Measurements from ENCODE around the gene ARHGAP25.
"Not testable (repeated sequence)": the region's sequence is repeated elsewhere in the genome, so short reads cannot be mapped to it uniquely, and the experiment has no call there.

Gene ARHGAP25

DNA sequence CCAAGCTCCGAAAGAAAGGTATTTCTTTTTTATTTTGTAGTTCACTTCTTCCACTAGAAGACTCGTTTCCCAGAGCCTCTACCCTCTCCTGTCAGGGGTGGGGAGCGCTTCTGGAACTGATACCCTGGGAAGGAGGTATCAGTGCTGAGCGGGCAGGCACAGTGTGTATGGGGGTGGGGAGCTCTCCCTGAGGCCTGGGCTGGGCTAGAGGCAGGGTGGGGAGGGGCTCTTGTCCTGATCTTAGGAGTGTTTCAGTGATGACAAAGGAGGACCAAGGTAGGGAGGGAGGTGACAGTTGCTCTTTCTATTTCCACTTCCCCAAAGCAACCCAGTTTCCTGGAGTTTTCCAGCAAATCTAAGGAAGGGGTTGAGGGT, 65.4 kb downstream of the ARHGAP25 start:
- DNase-seq = no peak

DNA sequence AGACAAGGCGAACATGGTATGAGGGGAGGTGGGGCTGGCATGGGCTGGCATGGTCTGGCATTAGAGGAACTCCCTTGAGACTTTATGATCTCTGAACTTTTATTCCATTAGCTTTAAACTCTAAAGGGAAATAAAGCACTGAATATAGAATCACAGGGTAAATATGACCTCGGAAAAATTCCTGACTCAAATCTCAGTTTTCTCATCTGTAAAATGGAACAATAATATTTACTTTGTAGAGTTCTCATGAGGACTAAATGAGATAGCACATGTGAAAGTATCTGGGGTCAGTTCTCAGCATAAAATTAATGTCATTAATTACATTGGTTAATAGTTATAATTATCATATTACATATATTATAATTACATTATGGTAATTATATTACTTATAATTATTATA, 65.9 kb downstream of the ARHGAP25 start:
- DNase-seq = no peak

DNA sequence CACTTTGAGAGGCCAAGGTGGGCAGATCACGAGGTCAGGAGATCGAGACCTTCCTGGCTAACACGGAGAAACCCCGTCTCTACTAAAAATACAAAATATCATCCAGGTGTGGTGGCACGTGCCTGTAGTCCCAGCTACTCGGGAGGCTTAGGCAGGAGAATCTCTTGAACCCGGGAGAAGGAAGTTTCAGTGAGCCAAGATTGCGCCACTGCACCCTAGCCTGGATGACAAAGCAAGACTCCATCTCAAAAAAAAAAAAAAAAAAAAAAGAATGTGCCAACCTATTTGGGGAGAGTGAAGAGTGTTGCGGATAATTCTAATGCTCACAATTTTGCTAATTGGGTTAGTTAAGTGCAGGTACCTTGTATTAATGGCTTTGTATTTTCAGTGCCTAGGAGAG, 67.5 kb downstream of the ARHGAP25 start:
- not testable (repeated sequence) for DNase-seq

DNA sequence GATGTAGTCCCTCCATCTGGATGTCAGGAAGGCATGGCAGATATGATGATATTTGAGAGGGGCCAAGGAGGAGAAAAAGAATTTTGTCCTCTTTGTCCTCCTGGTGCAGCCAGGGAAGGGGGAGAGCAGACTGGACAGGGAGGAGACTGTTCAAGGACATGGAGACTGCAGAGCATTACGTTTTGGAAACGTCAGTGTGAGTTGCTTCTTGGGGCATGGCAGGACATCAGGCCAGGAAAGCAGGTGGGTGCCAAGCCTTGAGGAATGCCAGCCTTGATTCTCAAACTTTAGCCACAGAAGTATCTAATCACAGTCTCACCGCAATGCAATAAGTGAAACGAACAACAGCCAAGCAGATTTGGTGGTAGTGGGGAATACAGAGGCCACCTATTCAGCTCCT, 70.4 kb downstream of the ARHGAP25 start:
- DNase-seq = no peak

DNA sequence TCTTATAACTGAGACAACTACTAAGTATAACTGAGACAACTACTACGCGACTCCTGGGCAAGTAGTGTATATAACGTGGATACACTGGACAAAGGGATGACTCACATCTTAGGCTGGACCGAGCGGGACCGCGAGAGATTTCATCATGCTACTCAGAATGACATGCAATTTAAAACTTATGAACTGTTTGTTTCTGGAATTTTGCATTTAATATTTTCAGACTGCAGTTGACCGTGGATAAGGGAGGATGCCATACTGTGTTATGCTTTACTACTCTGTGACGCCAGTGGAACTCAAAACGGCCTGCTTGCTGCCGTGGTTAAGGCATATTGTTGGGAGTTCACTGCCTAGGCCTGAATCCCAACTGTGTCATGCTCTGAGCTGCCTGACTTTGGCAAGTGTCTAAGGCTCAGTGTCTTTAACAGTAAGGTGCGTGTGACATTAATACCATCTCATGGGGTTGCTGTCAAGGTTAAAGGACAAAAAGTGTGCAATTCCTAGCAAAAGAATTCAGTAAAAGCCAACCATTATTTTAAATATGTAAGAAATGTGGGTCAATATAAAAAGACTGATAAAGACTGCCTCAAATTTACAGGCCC, 72.0 kb downstream of the ARHGAP25 start:
- DNase-seq = peak; percentile 60

DNA sequence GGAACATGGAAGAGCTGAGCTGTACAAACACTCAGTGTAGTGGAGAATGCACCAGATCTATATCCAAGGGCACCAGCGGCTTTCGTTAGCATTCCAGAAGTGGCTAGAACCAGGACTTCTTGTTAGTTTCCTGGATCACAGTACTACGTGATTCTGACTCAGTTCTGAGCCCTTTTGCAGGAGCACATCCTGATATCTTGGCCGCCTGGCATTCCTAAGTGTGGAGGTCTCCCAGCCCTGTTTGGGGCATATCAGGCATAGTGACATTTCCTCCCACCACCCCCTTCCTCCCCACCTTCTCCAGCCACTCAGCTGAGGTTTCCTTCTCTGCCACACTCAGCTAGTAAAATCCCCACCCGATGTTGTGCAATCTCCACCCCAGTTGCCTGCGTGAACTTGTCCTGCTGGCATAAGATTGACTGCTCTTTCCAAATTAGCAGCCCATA, 73.2 kb downstream of the ARHGAP25 start:
- DNase-seq = peak; percentile 81

DNA sequence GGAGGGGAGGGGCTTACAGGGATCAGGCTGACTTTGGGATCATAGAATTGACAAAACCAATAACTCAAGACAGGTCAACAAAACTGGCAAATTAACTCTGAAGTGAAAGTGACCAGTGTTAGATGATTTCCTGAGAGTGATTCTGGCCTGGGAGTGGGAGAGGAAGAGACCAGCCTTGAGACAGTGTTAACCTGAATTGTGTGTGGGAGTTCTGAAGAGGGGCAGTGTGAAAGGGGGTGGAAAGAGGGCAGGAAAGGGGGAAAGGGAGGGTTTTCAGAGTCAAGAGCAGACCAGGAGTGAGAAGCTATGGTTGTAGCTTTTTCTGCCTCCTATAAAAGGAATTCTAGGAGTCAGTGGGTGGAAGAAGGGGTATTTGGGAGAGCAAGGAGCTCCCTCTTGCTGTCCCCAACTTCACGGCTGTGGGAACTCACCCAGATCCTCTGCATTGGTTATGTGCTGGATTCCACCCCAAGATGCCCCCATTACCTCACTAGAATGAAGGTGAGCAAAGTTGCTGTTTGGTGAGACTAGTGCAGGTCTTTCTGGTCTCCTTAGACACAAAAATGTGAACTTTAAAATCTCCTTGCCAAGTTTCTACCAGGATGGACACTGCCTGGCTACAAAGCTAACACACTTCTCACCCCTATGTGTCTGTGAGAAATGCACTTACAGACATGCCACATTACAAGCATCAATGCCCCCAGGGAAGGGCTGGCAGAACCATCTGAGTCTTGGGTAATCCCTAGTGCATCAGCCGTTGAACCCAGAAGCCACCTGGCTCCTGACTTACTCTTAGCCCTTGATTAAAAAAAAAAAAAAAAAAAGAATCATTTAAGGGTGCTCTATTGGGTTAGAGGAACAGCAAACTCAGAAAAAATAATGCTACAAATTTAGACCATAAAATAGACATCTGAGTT, 75.0 kb downstream of the ARHGAP25 start:
- DNase-seq = no peak

DNA sequence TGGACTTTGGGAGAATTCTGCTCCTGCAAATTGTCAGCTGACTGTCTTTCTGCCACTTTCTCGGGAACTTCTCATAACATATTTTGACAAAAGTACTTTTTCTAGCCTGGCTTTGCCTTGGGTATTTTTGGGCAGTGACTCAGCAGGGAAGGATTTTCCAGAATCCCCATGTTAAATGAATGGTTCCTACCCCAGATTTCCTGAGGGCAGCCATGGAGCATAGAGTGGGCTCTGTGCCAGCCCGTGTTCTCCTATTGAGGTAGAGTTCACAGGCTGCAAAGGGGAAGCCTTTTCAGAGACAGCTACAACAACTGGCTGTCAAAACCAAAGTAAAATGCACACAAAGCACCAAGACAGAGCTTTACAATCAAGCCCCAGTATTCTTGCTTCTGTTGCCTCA, 76.8 kb downstream of the ARHGAP25 start:
- no peak for DNase-seq

DNA sequence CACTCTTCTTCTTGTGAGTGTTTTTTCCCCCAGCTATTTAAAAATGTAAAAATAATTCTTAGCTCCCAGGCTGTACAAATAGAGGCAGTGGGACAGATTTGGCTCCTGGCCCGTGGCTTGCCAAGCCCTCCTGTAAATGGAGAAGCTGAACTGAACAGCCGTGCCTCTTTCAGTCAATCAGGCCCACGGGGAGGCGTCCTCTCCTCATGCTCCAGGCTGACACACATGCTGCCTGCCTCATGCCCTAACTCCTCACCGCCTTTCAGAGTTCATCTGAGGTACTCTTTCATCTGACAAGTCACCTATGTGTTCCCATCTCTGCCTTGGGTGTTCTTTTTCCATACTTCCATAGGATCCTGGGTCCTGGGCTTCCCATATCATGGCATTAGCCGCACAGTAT, 77.6 kb downstream of the ARHGAP25 start:
- DNase-seq = peak; percentile 52

DNA sequence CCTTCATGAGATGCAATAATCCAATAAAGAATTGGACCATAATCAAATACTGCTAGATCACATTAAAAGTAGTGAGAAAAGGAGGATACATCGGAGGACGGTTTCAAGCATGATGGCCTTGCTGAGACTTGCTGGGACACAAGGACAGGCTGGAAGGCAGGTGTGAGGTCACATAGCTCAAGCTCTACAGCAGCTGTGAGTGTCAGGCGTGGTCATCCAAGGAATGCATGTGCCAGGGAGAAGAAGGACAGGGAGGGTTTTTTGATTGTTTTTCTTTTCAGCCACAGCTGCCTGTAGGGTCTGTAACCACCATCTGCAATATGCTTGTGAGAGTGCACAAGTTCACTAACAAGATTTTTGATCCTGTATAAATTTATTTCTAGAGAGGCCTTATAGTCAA, 79.0 kb downstream of the ARHGAP25 start:
- DNase-seq = no peak

DNA sequence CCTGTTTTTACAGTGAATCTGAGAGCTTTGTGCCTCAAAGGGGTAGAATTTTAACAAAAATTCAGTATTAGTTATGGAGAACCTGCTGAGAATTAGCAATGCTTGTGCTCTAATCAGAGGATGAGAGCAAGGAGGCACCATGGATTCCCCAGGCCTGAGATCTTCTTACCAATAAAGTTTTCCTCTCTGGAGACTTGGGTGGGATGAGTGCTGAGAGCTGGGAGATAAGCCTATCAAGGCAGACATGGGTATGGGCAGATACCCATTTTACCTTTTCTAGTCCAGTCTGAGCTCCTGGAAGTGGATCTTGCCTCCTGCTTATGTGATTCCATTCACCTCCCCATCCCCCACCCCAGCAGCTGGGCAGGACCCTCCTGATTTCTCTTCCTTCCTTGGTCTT, 82.7 kb downstream of the ARHGAP25 start:
- DNase-seq = no peak

DNA sequence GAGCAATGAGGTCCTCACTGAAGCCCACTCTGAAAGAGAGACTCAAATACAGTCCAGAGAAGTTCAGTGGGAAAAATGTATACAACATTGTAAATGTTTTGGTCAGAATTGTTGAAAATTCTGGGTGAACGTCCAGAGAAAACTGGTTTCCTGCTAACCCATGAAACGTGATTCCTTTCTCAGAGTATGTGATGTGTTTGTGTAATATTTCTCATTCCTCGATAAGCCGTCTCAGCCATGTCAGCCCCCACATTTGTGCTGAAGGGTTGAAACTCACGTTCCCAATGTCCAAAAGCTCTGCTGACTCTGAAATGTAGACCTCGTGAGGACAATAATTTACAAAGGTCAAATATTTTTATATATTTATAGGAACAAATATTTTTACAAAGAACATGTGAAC, 84.9 kb downstream of the ARHGAP25 start:
- no peak for DNase-seq

DNA sequence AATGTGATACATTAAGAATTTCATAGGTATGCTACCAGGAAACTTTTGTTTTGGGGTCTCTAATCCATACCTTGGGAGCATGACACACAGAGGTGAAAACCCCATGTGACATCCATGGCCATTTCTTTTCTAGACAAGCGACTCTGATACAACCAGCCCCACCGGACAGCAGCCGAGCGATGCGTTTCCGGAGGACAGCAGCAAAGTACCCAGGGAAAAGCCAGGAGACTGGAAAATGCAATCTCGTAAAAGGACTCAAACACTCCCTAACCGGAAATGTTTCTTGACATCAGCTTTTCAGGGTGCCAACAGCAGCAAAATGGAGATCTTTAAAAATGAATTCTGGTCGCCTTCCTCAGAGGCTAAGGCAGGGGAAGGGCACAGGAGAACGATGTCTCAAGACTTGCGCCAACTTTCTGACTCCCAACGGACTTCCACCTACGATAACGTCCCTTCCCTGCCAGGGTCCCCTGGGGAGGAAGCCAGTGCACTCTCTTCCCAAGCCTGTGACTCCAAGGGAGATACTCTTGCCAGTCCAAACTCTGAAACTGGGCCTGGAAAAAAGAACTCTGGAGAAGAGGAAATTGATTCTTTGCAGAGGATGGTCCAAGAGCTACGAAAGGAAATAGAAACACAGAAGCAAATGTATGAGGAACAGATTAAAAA, 87.7 kb downstream of the ARHGAP25 start:
- no peak for DNase-seq

DNA sequence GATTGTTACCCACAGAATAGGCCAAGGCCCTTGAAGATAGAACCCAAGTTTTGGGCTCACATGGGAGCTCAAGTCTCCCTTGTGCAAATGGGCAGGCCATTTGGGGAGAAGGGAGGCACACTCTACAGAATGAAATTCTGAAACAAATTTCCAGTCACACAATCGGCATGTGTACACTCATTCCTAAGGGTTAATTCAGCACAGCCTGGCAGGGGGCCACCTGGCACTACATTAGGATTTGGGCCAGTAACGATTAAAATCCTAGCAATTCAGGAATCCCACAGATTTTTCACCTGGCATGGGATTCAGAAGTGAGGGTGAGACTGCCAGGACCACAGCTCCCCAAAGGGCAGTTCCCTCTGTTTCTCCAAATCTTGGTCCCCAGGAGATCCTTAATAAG, 90.2 kb downstream of the ARHGAP25 start:
- no peak for DNase-seq

DNA sequence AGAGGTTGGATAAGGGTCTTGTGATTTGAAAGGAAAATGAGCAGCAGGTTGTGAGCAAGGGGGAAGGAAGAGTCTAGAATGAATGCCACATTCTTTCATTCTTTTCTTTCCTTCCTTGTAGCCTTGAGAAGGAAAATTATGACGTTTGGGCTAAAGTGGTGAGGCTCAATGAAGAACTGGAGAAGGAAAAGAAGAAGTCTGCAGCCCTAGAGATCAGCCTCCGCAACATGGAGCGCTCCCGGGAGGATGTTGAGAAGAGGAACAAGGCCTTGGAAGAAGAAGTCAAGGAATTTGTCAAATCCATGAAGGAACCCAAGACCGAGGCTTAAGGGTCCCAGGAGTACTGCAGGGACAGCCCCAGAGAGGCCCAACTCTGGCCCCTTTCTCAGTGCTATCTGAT, 91.3 kb downstream of the ARHGAP25 start:
- DNase-seq = peak; percentile 42

DNA sequence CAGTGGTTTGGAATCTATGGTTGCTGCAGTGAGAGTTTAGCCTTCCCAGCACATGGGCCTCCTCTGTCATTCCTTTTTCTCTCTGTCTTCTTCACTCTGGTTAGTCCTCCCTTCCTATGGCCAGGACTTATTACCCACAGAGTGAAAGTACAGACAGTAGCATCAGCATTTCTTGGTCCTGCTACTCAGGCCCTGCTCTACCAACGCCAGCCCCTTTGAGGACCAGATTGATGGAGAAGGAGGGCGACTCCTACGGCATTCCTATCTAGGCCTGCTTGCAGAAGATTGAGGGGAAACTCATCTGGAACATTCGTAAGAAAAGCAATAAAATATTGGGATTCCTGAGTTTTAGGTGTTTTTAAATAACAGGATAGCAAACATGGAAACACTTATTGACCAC, 93.1 kb downstream of the ARHGAP25 start:
- no peak for DNase-seq

DNA sequence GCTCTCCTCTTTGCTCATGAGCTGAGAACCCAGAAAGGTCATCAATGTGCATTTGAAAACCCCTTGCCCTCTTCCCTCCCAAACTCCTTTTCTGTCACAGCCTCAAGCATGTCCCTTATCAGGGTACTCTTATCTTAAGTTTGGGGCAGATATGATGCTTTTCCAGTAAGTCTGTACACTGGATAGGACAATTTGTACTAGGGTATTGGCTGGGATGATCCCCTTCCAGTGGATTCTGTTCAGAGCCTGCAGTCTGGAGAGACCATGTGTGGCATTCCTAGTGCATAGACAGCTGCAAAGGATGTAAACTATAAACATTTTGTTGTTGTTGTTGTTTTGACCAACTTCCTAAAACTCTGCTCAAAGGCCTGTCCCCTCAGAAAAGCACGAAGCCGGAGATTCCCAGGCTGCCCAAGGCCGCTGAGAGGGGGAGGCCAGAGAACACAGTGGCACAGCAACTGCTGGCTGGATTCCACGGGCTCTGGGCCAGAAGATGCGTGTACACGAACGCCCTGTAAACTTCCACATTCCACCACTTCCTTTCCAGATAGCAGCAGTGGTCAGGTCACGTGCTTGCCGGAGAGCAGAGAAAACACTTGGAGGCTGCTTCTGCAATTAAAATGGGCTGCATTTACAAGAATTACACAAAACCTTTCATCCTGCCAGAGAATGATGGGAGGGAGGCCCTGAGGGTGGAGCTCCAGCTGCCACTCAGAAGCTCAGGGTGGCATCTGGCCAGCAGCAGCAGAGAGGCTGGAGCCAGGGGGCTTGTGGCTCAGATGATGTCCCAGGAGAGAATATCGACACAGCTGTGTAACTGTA, 94.5 kb downstream of the ARHGAP25 start:
- peak; percentile 96 for DNase-seq

DNA sequence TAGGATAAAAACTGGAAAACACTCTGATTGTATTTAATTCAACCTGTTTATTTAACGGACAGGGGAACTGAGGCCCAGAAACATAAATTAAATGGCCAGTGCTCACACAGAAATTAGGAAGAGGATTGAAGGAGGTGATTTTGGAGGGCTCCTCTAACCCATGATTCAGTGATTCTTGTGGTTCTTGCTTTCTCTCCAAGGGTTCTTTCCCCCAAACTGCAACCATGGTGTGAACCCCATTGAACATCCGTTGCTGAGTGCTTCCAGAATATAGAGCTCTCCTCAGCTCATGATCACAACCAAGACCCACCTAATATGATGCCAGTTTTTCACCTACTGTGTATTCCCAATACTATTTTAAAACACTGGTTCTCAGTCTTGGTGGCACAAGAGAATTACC, 95.1 kb downstream of the ARHGAP25 start:
- DNase-seq = no peak

DNA sequence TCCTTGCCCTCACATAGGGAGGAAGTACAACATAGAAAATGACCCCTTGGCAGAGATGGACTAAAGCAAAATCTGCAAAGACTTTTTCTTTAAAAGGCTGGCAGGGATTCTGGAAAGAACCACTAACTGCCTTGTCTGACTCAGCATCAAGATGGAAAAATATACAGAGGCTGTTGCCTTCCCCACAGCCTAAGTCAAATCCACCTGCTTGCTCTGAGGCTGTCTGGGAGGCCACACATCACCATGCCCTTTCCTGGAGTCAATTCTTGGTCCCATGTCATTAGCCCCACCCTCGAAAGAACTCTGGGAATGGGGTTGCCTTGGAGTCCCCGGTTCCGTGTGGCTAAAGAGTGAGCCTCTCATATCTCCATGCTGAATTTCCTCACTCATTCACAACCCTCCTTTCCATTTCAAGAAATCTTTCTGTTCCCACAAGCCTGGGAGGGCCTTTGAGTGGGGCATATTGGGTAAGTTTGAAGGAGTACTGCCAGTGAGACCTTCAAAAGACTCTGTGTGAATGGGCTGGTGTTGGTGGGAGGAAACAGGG, 97.1 kb downstream of the ARHGAP25 start:
- DNase-seq = no peak

DNA sequence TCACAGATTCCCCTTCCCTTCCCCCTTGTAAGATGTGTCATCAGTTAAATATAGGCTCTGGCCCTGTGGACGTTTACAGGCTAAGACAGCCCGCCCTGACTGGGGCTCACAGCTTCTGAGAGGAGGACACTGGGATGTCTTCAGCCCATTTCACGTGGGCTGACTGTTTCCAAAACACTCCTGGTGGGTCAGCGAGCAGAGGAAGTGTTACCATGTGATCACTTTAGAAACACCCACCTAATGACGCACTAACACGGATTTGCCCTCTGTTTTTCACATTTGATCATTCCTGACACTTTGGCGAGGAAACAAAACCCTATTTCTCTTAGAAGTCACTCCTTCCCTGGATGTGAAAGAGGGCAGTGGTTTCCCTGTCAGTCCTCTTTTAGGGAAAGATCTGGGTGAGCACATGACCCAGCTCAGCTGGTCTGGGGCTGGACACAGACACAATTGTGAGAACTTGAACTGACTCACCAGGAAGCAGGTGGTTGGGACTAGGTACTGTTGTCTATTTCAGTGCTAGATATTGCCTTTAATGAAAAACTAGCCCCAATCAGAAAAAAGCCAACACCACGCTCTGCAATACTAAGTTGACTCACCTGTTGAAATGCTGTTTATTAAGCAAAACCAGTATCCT, 97.7 kb downstream of the ARHGAP25 start:
- DNase-seq = peak; percentile 100

DNA sequence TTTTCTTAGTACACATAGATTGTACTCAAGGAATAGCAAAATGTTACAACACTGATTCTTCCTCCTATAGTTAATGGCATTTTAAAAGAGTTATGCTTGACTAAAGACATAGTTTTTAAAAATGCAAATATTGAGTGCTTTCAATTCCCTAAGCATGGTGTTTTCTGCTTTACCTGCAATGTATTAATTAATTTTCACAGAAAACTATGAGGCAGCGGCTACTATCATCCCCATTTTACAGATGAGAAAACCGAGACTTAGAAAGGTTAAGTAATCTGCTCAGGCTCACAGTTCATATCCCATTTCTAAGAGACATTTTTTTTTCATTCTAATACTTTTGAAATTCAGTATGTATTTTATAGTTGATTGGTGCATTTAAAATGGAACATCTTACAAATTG, 98.6 kb downstream of the ARHGAP25 start:
- DNase-seq = no peak

DNA sequence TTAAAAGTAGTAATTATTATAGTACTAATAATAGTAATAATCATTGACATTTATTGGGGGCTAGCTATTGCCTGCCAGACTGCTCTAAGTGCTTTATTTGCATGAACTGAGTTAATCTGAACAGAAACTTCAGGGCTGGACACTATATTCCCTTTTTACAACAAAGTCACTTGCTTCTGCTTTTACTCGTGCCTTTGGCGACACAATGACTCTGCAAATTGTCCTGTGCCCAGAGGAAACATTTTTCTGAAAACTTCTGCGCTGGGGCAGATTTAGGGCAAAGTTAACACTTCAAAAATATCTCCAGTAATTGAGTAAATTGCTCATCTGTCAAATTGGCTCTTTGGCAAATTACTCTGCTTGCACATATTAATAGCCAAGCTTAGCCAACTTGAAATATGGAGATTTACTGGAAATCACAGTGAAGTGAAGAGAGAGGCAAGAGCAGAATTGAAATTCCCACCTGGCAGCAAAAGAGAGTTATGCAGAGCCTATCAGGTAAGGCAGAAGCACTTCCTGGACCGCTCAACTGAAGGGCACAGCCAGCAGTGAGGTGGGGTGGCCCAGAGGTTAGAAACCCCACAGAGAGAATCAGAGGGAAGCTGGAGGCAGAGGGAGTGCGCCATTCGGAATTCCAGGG, 100.2 kb downstream of the ARHGAP25 start:
- DNase-seq = peak; percentile 91
